ENCODE results near the gene ANKEF1. TPM values are rescaled to one million over a fixed set of nuclear protein-coding genes. Genes with fewer than 3 reads are reported as not detected.

Gene ANKEF1
- total RNA-seq, 1 donor from 2014 or later = 0.77 TPM

GRCh38 chr20:9994676-9995075 lies 40.1 kb upstream of the ANKEF1 start:
- DNase-seq (ENCODE audit: low spot score) = no peak
- H3K27me3 Mint-ChIP-seq (ENCODE audit: low read depth) = no peaks in the 10 kb centered on the region
- H3K4me1 Mint-ChIP-seq (ENCODE audit: low read depth) = peaks cover 2% of the 10 kb centered on the region
- H3K36me3 Mint-ChIP-seq (ENCODE audit: low read depth) = peaks cover 3% of the 10 kb centered on the region
- peaks cover 5% of the 10 kb centered on the region for H3K9me3 Mint-ChIP-seq (ENCODE audit: low read depth)
- H3K4me3 Mint-ChIP-seq (ENCODE audit: unreplicated experiment) = no peak overlapping the region
- TF ChIP-seq, protein P1, sequence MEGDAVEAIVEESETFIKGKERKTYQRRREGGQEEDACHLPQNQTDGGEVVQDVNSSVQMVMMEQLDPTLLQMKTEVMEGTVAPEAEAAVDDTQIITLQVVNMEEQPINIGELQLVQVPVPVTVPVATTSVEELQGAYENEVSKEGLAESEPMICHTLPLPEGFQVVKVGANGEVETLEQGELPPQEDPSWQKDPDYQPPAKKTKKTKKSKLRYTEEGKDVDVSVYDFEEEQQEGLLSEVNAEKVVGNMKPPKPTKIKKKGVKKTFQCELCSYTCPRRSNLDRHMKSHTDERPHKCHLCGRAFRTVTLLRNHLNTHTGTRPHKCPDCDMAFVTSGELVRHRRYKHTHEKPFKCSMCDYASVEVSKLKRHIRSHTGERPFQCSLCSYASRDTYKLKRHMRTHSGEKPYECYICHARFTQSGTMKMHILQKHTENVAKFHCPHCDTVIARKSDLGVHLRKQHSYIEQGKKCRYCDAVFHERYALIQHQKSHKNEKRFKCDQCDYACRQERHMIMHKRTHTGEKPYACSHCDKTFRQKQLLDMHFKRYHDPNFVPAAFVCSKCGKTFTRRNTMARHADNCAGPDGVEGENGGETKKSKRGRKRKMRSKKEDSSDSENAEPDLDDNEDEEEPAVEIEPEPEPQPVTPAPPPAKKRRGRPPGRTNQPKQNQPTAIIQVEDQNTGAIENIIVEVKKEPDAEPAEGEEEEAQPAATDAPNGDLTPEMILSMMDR (IDR thresholded peaks at IDR 0.05) = no peak
- no peak overlapping the region for H3K27ac Mint-ChIP-seq (ENCODE audit: unreplicated experiment)

DNA sequence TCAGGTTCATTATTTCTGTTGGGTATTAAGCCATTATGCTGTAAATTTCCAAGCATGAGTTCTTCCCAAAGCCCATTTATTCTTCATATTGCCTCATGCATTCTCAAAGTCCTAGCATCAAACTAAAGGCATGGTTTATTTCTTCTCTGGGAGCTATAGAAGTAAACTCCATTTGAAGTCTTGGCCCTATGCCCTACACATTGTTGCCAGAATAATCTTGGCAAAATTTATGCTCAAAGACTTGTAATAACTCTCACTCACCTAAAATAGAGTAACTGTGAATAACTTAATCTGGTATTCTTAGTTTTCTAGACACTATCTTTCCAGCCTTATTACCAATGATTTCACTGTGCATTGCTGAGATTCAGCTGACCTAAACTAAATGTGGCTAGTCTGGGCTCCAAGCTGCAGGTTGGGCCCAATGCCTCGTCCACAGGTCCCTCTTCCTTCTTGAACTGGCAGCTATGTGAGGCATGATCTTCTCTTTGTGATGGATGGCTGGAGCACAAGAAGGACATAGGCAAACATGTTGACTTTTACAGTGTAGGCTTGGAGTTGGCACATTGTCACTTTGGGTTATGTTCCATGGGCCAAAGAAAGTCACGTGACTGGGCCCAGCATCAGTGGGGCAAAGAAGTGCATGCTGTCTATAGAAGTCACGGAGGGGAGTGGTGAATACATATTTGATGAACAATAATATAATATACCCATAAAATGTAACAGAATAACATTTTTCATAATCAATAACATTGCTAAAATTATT lies 39.1 kb upstream of the ANKEF1 start:
- no peak for DNase-seq (ENCODE audit: low spot score)
- Mint-ChIP-seq H3K4me1 (ENCODE audit: low read depth) (no peaks in the 10 kb centered on the region), H3K27me3 (ENCODE audit: low read depth) (no peaks in the 10 kb centered on the region), H3K4me3 (ENCODE audit: unreplicated experiment) (no peak overlapping the region), H3K36me3 (ENCODE audit: low read depth) (peaks cover 3% of the 10 kb centered on the region), H3K9me3 (ENCODE audit: low read depth) (peaks cover 5% of the 10 kb centered on the region), H3K27ac (ENCODE audit: unreplicated experiment) (no peak overlapping the region)
- TF ChIP-seq, protein P1 (IDR thresholded peaks at IDR 0.05) = no peak

DNA sequence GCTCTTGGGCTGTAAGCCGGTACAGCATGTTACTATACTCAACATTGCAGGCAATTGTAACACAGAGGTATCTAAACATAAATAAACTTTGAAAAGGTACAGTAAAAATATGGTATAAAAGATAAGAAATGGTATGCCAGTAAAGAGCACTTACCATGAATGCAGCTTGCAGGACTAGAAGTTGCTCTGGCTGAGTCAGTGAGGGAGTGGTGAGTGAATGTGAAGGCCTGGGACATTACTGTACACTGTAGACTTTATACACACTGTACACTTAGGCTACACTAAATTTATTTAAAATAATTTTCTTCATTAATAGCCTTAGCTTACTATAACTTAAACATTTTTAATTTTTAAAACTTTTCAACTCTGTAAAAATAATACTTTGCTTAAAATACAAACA lies 37.8 kb upstream of the ANKEF1 start:
- Mint-ChIP-seq H3K36me3 (ENCODE audit: low read depth) (peaks cover 3% of the 10 kb centered on the region), H3K27ac (ENCODE audit: unreplicated experiment) (no peak overlapping the region), H3K27me3 (ENCODE audit: low read depth) (no peaks in the 10 kb centered on the region), H3K9me3 (ENCODE audit: low read depth) (peaks cover 5% of the 10 kb centered on the region), H3K4me3 (ENCODE audit: unreplicated experiment) (no peak overlapping the region), H3K4me1 (ENCODE audit: low read depth) (no peaks in the 10 kb centered on the region)
- TF ChIP-seq, protein P1 (IDR thresholded peaks at IDR 0.05) = no peak
- DNase-seq (ENCODE audit: low spot score) = no peak

DNA sequence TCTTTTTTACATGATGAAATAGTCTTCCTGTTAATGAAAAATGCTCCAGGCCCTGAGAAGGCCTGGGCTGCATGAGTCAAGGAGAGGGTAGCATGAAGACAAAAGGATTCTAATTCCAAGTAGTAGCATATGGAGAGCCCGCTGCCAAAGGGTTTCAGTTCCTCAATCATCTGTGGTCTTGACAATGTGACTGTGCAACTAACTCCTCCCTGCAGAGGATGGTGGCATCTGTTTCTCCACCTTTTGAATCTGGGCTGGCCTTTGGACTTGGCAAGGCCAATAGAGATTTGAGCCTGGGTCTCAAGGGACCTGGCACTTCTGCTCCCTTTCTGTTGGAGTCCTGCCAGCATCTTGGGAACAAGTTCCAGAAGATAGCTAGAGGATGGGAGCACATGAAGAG lies 35.1 kb upstream of the ANKEF1 start:
- peaks cover 4% of the 10 kb centered on the region for H3K9me3 Mint-ChIP-seq (ENCODE audit: low read depth)
- peaks cover 2% of the 10 kb centered on the region for H3K36me3 Mint-ChIP-seq (ENCODE audit: low read depth)
- no peak overlapping the region for H3K4me3 Mint-ChIP-seq (ENCODE audit: unreplicated experiment)
- no peak overlapping the region for H3K27ac Mint-ChIP-seq (ENCODE audit: unreplicated experiment)
- no peaks in the 10 kb centered on the region for H3K27me3 Mint-ChIP-seq (ENCODE audit: low read depth)
- no peaks in the 10 kb centered on the region for H3K4me1 Mint-ChIP-seq (ENCODE audit: low read depth)
- TF ChIP-seq, protein P1 (IDR thresholded peaks at IDR 0.05) = no peak
- no peak for DNase-seq (ENCODE audit: low spot score)

- H3K9me3 Mint-ChIP-seq (ENCODE audit: low read depth) = no peaks in the 10 kb centered on the region
- no peak overlapping the region for H3K27ac Mint-ChIP-seq (ENCODE audit: unreplicated experiment)
- H3K36me3 Mint-ChIP-seq (ENCODE audit: low read depth) = no peaks in the 10 kb centered on the region
- no peak overlapping the region for H3K4me3 Mint-ChIP-seq (ENCODE audit: unreplicated experiment)
- TF ChIP-seq, protein P1 (IDR thresholded peaks at IDR 0.05) = no peak
- peaks cover under 1% of the 10 kb centered on the region for H3K27me3 Mint-ChIP-seq (ENCODE audit: low read depth)
- no peaks in the 10 kb centered on the region for H3K4me1 Mint-ChIP-seq (ENCODE audit: low read depth)
- no peak for DNase-seq (ENCODE audit: low spot score)
These were observed 31.9 kb upstream of the ANKEF1 start for GRCh38 chr20:10002866-10003265.

Measured in chondrocyte (in vitro differentiated cells).